HG02642 (cell line): ENCODE results near the gene CCDC192.
A peak's percentile ranks its signal among the peaks of the same experiment; 100 is the strongest.
"Not testable (repeated sequence)": the region's sequence is repeated elsewhere in the genome, so short reads cannot be mapped to it uniquely, and the experiment has no call there.

Experiments
- ATAC-seq: cut with Tn5 transposase; IDR thresholded peaks from one replicate; pipeline ENCODE4 v1.9.1; 2021; ENCODE audit warnings: mild to moderate bottlenecking; ENCODE audit not compliant: unreplicated experiment, poor library complexity

The CCDC192 gene

GRCh38 chr5:127758766-127759283 is 55.6 kb downstream of the CCDC192 start:
- no peak for ATAC-seq

- ATAC-seq: no peak
Measured at GRCh38 chr5:127761869-127762268, 58.7 kb downstream of the CCDC192 start.

GRCh38 chr5:127762412-127762811 is 59.2 kb downstream of the CCDC192 start:
- no peak for ATAC-seq

GRCh38 chr5:127766676-127767335 is 63.6 kb downstream of the CCDC192 start:
- ATAC-seq: no peak

GRCh38 chr5:127769386-127769785 is 66.2 kb downstream of the CCDC192 start:
- ATAC-seq: no peak

- ATAC-seq: no peak
Measured at GRCh38 chr5:127770272-127770671, 67.1 kb downstream of the CCDC192 start.

GRCh38 chr5:127772531-127772930 is 69.3 kb downstream of the CCDC192 start:
- no peak for ATAC-seq

GRCh38 chr5:127774221-127774620 is 71.0 kb downstream of the CCDC192 start:
- ATAC-seq: no peak

- no peak for ATAC-seq
Measured at GRCh38 chr5:127776477-127776876, 73.3 kb downstream of the CCDC192 start.

GRCh38 chr5:127777957-127778356 is 74.8 kb downstream of the CCDC192 start:
- ATAC-seq: no peak

- not testable (repeated sequence) for ATAC-seq
Measured at GRCh38 chr5:127782450-127782849, 79.3 kb downstream of the CCDC192 start.

GRCh38 chr5:127785098-127785927 is 82.1 kb downstream of the CCDC192 start:
- peak; percentile 85 for ATAC-seq

- ATAC-seq: no peak
Measured at GRCh38 chr5:127791439-127791838, 88.2 kb downstream of the CCDC192 start.

- ATAC-seq: not testable (repeated sequence)
Measured at GRCh38 chr5:127791908-127792307, 88.7 kb downstream of the CCDC192 start.

GRCh38 chr5:127793052-127793451 is 89.9 kb downstream of the CCDC192 start:
- no peak for ATAC-seq

GRCh38 chr5:127793879-127794278 is 90.7 kb downstream of the CCDC192 start:
- no peak for ATAC-seq

- no peak for ATAC-seq
Measured at GRCh38 chr5:127796211-127796610, 93.0 kb downstream of the CCDC192 start.

- no peak for ATAC-seq
Measured at GRCh38 chr5:127799293-127799905, 96.2 kb downstream of the CCDC192 start.

GRCh38 chr5:127801751-127802476 is 98.7 kb downstream of the CCDC192 start:
- no peak for ATAC-seq

GRCh38 chr5:127802477-127802865 is 99.3 kb downstream of the CCDC192 start:
- no peak for ATAC-seq
